ENCODE results near the gene CTIF. TPM values are rescaled to one million over a fixed set of nuclear protein-coding genes. Genes with fewer than 3 reads are reported as not detected.
"Not testable (repeated sequence)": the region's sequence is repeated elsewhere in the genome, so short reads cannot be mapped to it uniquely, and the experiment has no call there.

The CTIF gene
- total RNA-seq, 1 donor from 2014 or later = 35.1 TPM

DNA sequence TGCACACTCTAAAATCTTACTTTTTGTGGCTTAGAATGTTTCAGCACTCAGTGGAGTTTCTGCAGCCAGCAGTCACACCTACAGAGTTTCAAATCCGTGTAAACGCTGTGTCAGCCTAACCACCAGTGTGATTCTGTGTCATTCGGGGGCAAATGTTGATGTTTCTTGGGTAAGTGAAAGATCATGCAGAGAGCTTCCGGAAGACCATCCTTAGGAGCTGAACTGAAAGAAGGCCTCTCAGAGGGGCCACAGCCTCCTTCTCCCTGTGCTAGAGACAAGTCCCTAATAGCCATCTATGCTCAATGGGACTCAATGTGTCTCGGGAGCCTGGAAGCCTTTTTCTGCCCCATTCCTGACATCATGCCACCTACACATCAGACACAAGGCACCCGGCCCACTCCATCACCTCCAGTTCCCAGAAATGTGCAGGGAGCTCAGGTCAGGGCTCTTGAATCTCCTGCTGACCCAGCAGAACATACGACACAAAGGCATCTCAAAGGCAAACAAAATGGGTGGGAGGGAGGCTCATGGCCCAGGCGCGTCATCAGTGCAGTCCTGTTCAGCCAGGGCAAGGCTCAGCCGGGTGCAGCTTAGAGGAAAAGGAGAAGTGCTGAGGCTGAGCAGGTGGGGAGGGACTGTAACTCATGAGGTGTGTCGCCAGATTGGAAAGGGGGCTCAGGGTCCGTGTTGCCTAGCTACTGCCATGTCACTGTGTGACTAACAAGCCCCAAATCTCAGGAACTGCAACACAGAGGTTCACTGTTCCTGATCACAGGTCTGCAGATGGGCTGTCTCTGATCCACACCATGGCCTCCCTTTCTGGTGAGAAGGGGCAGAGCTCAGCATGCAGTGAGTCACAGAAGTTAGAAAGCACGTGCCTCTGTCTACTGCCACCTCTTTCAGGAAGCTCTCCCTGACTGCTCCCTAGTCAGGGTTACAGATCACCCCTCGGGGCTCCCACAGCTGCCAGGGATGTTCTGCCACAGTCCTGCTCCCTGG lies 329.9 kb downstream of the CTIF start:
- intact Hi-C loops (cut with DNase I) = no loop called here
- TF ChIP-seq, protein P1, sequence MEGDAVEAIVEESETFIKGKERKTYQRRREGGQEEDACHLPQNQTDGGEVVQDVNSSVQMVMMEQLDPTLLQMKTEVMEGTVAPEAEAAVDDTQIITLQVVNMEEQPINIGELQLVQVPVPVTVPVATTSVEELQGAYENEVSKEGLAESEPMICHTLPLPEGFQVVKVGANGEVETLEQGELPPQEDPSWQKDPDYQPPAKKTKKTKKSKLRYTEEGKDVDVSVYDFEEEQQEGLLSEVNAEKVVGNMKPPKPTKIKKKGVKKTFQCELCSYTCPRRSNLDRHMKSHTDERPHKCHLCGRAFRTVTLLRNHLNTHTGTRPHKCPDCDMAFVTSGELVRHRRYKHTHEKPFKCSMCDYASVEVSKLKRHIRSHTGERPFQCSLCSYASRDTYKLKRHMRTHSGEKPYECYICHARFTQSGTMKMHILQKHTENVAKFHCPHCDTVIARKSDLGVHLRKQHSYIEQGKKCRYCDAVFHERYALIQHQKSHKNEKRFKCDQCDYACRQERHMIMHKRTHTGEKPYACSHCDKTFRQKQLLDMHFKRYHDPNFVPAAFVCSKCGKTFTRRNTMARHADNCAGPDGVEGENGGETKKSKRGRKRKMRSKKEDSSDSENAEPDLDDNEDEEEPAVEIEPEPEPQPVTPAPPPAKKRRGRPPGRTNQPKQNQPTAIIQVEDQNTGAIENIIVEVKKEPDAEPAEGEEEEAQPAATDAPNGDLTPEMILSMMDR (IDR thresholded peaks at IDR 0.05) = no peak
- no peak for TF ChIP-seq POLR2AphosphoS5 (IDR thresholded peaks at IDR 0.05; ENCODE audit: insufficient read depth in 1 of 2, low read depth in 1 of 2)
- TF ChIP-seq POLR2A (IDR thresholded peaks at IDR 0.05) = no peak
- no peaks in the 10 kb centered on the region for H3K27me3 ChIP-seq

GRCh38 chr18:48869591-48869990 lies 330.8 kb downstream of the CTIF start:
- TF ChIP-seq, protein P1 (IDR thresholded peaks at IDR 0.05) = no peak
- TF ChIP-seq POLR2A (IDR thresholded peaks at IDR 0.05) (no peak), POLR2AphosphoS5 (IDR thresholded peaks at IDR 0.05; ENCODE audit: insufficient read depth in 1 of 2, low read depth in 1 of 2) (no peak)
- DNase-seq (ENCODE audit: extremely low spot score in 2 of 2) = no peak
- no peak overlapping the region for H3K4me3 ChIP-seq
- no peak overlapping the region for H3K27ac ChIP-seq
- intact Hi-C loops (cut with DNase I) = no loop called here
- H3K9me3 ChIP-seq = no peaks in the 10 kb centered on the region
- peaks cover 26% of the 10 kb centered on the region for H3K4me1 ChIP-seq
- H3K36me3 ChIP-seq = no peaks in the 10 kb centered on the region
- H3K27me3 ChIP-seq = no peaks in the 10 kb centered on the region

More for the DNA sequence above, 329.9 kb downstream of the CTIF start:
- Histone ChIP-seq H3K36me3 (no peaks in the 10 kb centered on the region), H3K27ac (no peak overlapping the region), H3K4me3 (no peak overlapping the region), H3K4me1 (peaks cover 18% of the 10 kb centered on the region), H3K9me3 (no peaks in the 10 kb centered on the region)
- DNase-seq (ENCODE audit: extremely low spot score in 2 of 2) = no peak

GRCh38 chr18:48870926-48871325 lies 332.1 kb downstream of the CTIF start:
- H3K9me3 ChIP-seq; H3K27ac ChIP-seq; intact Hi-C loops (cut with DNase I); H3K36me3 ChIP-seq; H3K27me3 ChIP-seq; H3K4me3 ChIP-seq; DNase-seq (ENCODE audit: extremely low spot score in 2 of 2): not testable (repeated sequence)
- H3K4me1 ChIP-seq = peaks cover 28% of the 10 kb centered on the region

- H3K27me3 ChIP-seq = no peaks in the 10 kb centered on the region
- H3K4me1 ChIP-seq = peaks cover 28% of the 10 kb centered on the region
- H3K36me3 ChIP-seq = no peaks in the 10 kb centered on the region
- no peaks in the 10 kb centered on the region for H3K9me3 ChIP-seq
- DNase-seq (ENCODE audit: extremely low spot score in 2 of 2) = no peak
- intact Hi-C loops (cut with DNase I) = no loop called here
- H3K4me3 ChIP-seq = no peak overlapping the region
- no peak overlapping the region for H3K27ac ChIP-seq
- no peak for TF ChIP-seq POLR2AphosphoS5 (IDR thresholded peaks at IDR 0.05; ENCODE audit: insufficient read depth in 1 of 2, low read depth in 1 of 2)
- no peak for TF ChIP-seq POLR2A (IDR thresholded peaks at IDR 0.05)
- TF ChIP-seq, protein P1 (IDR thresholded peaks at IDR 0.05) = no peak
Observed at GRCh38 chr18:48871391-48872166, 332.7 kb downstream of the CTIF start.

GRCh38 chr18:48872234-48873145 lies 333.7 kb downstream of the CTIF start:
- Histone ChIP-seq H3K4me3 (no peak overlapping the region), H3K36me3 (no peaks in the 10 kb centered on the region), H3K4me1 (peaks cover 28% of the 10 kb centered on the region), H3K9me3 (no peaks in the 10 kb centered on the region), H3K27me3 (no peaks in the 10 kb centered on the region), H3K27ac (peak overlapping the region; percentile 79)
- TF ChIP-seq POLR2A (IDR thresholded peaks at IDR 0.05) (no peak), POLR2AphosphoS5 (IDR thresholded peaks at IDR 0.05; ENCODE audit: insufficient read depth in 1 of 2, low read depth in 1 of 2) (no peak)
- TF ChIP-seq, protein P1 (IDR thresholded peaks at IDR 0.05) = no peak
- no peak for DNase-seq (ENCODE audit: extremely low spot score in 2 of 2)
- intact Hi-C loops (cut with DNase I) = no loop called here
